GM19395 (cell line): ENCODE measurements around the gene POFUT1.
"Not testable (repeated sequence)": the region's sequence is repeated elsewhere in the genome, so short reads cannot be mapped to it uniquely, and the experiment has no call there.

Source experiments
- ATAC-seq: cut with Tn5 transposase; IDR thresholded peaks from one replicate; pipeline ENCODE4 v1.9.1; 2021; ENCODE audit warnings: mild to moderate bottlenecking, moderate library complexity; ENCODE audit not compliant: unreplicated experiment

POFUT1 gene

DNA sequence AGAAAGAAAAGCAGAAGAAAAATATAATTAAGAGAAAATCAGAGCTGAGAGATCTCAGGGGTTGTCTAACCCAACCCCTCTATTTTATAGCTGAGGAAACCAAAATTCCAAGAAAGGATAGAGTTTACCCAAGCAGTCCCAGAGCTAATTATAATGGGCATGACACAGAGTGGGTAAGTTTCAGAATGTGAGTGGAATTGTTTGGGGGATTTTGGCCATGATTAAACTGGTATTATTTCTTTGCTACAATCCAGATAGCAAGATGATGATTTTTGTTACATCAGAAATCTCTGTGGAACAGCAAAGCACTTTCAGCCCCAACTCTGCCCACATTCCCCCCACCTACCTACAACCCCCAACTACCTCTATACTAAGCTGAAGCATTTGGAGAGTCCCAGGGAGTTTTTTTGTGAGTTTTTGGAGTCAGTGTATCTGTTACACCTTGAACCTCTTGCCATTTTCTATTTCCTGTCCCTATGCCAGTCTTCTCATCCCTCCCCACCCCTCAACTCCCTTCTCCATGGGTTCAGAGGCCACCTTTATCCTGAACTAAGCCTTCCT, 24.7 kb downstream of the POFUT1 start:
- no peak for ATAC-seq

DNA sequence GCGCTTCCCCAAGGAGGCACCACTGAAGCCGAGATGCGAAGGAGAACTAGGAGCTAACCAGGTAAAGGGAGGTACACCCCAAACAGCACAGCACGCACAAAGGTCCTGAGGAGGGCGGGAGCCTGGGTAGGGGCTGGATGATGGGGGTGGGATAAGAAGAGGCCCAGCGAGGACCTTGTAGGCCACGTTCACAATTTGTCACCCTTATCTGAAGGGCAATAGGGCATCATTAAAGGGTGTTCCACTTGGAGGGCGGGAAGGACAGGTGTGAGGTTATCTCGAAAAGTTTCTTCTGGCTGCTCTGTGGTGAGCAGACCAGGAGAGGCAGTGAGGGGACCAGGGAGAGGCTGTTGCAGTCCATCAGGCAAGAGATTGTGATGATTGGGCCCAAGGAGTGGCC, 25.6 kb downstream of the POFUT1 start:
- ATAC-seq: no peak

DNA sequence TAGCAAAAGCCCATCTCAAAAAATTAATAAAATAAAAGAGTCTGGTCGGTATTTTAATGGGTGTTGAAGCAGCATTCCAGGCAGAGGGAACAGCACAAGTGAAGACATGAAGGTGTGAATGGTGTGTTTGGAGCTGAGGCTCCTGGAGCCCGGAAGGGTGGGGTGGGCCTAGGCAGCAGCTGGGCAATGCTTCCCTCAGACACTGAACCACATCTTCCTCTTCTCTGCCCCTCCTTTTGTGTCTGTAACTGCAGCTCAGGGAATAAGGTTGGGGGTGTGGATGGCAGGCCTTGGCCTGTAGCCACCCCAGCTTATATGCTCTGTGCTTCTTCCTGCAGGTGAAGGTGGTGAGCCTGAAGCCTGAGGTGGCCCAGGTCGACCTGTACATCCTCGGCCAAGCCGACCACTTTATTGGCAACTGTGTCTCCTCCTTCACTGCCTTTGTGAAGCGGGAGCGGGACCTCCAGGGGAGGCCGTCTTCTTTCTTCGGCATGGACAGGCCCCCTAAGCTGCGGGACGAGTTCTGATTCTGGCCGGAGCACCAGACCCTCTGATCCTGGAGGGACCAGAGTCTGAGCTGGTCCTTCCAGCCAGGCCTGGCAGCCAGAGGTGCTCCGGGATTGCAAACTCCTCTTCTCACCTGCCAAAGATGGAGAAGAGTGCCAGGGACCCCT, 26.6 kb downstream of the POFUT1 start:
- no peak for ATAC-seq

DNA sequence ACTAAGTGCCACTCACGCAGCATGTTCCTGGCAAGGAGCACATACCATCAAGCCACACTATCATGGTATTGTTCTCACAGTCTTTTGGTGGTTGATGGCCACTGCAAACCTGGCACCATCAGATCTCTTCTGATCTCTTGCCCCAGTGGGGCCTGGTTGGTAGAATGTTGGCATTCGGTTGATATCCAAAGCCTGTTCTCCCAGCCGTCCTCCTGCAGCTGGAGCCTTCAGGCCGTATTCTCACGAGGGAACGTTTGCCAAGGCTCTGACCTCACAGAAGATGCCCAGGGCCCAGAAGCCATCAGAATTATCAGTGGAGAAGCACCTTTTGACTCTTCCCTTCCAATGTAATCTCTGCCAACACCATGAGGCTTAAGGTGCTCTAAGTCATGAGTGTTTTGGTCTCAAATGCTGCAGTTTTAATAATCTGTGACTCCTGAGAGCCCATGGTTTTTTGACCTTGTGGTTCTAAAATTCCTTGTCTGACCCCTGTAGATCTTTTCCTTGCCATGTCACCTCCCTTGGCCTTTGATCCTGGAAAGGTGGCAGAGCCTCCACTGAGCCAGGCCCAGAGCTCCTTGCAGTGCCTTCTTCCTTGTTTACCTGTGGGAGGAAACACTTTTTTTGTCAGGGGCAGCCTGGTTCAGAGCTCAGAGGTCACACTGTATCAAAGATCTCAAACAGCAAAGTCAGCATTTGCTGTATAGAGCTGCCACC, 27.8 kb downstream of the POFUT1 start:
- no peak for ATAC-seq

DNA sequence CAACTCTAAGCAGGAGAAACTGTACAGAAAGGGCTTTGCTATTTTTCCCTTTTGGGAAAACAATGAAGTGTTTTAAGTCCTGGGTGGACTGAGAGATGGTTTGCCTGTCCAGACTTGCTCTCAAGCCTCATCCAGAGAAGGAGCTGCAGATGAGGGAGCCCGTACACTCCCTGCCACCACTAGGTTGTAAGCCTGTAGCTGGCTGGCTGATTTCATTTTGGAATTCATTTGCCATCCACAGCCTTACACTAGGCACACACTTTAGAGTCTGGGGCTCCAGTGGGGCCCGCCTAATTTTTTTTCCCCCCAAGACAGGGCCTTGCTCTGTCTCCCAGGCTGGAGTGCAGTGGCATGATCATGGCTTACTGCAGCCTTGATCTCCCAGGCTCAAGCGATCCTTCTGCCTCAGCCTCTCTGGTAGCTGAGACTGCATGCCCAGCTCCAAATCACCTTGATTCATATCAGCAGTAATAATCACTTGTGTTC, 28.4 kb downstream of the POFUT1 start:
- ATAC-seq: no peak

DNA sequence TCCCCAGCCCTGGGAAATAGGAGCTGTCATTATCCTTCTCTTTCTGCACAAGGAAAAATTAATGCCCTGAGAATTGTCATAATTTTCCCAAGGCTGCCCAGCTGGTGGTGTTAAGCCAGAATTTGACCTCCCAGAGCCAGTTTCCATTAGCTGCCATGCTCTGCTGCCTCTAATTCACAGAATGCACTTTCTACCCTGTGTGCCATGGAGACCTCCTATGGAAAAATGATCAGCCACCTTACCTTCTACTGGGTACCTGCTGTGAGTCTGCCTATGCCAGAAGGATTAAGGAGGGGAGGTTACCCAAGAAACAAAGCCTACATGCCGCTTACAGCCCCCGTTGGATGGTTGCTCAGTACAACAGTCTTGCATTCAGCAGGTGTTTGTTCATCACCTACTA, 29.1 kb downstream of the POFUT1 start:
- ATAC-seq: no peak

DNA sequence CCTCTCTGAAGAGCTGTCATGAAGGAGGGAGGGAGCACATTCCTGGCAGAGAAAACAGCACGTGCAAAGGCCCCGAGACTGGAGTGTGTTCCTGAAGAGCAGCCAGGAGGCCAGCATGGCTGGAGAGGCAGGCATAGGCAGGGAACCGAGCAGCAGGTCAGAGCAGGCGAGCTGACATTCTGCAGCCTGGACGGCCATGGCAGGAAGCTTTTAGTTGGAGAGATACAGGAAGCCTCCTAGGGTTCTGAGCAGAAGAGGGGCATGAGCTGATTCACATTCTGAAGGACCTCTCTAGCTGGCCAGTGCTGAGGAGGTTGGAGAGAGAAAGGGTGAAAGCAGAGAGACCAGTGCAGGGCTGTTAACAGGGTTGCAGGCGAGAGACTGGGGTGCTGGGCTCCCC, 29.7 kb downstream of the POFUT1 start:
- ATAC-seq: no peak

DNA sequence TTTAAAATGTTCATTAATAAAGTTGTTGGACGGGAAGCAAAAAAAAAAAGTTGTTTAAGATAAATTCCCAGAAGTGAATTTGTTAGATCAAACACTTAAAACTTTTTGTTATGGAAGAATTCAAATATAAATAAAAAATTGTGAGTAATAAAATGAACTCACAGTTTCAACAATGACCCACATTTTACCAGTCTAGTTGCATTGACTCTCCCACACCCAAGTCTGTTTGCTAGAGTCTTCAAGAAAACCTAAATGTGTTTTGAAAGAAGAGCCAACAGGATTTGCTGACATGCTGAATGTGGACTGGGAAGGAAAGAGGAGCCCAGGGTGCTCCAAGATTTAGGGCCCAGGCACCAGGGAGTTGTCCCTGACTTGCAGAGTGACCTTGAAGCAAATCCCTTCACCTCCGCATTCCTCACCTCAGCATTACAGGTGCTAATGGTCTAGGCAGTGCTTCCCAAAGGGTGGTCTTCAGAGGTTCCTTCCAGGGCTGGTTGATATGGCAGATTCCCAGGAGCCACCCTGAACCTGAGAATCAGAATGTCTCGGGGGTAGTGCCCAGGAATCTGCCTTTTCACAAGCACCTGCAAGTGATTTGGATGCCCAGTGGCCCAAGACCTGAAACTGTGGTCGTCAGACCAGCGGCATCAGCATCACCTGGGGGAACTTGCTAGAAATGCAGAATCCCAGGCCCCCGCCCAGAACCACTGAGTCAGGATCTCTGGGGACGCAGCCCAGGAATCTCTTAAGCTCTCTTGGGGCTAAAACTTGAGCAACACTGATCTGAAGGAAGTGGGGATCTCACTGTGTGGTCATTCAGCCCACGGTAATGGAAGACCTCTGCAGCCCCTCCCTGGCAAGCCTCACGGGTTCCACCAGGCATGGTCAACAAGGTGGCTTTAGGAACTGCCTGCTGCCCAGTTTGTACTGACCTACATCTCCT, 31.1 kb downstream of the POFUT1 start:
- ATAC-seq: no peak

DNA sequence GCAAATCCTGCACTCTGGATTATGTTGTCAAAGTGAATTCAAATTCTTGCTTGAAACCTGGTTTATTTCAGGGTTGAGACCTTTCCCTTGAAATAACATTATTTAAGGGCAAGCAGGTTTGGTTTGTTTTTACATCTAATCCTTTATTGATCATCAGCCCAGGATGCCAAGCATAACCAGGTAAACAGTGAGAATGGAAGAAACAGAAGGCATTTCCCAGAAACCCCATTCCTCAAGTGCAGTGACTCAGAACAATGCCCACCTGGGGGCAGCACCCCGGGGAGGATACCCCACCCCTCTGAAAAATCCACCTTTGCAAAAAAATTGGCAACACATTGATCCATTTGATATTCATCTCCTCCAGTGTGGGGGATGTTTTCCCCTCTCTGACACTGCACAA, 32.5 kb downstream of the POFUT1 start:
- no peak for ATAC-seq

DNA sequence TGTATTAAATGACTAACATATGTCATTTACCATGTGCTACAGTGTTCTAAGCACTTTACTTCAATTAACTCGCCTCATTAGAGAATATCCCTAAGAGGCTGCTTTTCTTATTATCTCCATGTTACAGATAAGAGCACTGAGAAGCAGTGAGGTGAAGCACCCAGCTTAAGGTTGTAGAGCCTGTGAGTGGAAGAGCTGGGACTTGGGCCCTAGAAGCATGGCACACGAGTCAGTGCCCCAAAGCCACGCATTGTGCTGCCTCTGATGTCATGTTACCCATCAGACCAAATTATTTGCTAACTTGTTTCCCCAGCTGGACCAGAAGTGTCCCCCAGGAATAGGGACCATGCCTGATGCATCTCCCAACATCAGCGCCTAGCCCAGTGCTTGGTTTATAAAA, 34.1 kb downstream of the POFUT1 start:
- no peak for ATAC-seq

DNA sequence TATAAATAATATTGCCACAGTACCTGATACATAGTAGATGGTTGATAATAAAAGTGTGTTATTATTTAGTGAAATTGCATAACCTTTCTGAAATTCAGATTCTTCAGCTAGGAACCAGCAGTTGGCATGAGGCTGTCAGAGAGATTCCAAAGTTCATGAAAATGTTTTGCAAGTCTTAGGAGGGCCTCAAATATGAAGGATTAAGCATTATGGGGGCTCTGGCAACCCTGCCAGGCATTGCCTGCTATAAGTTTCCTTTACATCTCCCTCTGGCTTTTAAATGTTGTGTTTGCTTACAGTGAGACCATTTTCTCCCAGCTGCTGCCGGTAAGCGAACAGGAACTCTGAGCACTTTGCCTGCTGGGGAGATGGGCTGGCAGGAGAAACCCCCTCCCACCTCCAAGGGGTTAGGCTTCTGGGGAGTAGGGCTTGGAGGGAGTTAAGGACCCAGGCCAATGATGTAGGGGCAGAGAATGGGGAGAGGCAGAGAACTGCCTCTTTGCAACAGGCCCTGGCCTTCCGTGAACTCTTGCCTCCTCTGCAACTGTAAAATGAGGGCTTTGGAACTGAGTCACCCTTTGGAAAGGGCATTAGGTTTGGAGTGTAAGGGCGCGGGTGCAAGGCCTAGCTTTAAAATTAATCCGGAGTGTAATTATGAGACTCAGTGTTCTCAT, 36.6 kb downstream of the POFUT1 start:
- ATAC-seq: no peak

DNA sequence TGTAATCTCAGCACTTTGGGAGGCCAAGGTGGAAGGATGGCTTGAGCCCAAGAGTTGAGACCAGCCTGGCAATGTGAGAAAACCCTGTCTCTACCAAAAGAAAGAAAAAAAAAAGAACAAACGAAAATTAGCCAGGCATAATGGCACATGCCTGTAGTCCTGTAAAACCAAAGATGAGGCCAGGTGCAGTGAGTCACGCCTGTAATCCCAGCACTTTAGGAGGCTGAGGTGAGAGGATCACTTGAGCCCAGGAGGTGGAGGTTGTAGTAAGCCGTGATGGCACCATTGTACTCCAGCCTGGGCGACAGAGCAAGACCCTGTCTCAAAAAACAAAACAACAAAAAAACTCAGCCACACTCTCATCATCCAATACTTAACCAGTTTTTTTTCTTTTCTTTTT, 37.3 kb downstream of the POFUT1 start:
- ATAC-seq: no peak

DNA sequence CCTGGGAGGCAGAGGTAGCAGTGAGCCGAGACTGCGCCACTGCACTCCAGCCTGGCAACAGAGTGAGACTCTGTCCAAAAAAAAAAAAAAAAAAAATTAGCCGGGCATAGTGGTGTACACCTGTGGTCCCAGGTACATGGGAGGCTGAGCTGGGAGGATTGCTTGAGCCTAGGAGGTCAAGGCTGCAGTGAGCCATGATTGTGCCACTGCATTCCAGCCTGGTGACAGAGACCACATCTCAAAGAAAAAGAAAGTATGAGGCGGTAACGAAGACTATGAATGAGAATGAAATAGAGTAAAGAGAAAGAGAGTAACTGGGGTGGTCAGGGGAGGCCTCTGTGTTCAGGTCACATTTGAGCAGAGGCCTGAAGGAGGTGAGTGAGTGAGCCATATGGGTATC, 38.5 kb downstream of the POFUT1 start:
- ATAC-seq: not testable (repeated sequence)

DNA sequence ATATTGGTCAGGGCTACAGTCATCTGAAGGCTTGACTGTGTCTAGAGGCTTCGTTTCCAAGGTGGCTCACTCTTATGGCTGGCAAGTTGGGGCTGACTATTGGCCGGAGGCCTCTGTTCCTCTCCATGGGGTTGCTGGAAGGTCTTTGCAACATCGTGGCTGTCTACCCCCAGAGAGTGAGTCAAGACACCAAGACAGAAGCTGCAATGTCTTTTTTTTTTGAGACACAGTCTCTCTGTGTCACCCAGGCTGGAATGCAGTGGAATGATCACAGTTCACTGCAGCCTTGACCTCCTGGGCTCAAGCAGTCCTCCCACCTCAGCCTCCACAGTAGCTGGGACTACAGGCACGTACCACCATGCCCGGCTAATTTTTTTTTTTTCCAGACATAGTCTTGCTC, 40.4 kb downstream of the POFUT1 start:
- ATAC-seq: no peak

DNA sequence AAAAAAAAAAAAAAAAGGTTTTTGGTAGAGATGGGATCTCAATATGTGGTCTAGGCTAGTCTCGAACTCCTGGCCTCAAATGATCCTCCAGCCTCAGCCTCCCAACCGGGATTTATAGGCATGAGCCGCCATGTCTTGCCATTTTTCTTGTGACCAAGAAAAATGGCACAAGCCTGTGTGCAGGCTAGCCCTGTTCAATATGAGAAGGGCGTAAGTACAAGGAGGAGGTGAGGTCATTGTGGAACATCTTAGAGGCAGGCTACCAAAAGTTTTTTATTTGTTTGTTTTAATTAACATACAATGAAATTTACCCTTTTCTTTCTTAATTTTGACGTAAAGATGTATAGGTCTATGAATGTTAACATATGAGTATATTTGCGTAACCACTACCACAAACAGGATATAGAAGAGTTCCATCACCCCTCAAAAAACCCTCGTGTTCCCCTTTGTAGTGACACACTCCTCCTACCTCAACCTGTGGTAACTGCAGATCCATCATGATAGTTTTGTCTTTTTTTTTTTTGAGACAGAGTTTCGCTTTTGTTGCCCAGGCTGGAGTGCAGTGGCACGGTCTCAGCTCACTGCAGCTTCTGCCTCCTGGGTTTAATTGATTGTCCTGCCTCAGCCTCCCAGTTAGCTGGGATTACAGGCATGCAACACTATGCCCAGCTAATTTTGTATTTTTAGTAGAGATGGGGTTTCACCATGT, 41.5 kb downstream of the POFUT1 start:
- ATAC-seq: no peak

DNA sequence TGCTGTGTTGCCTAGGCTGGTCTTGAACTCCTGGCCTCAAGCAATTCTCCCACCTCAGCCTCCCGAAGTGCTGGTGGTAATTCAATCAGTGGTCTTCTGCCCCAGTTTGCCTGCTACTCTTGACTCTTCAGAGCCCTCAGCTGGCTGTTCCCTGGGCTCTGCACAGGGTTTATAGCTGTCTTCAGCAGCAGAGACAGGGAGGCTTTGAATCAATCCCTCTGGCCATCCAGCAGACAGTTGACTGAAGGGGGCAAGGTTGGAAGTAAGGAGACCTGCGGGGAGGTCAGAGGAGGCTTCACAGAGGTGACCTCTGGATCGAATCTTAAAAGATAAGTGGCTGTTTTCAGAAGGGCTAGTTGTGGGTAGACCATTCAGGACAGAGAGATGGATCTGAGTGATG, 43.8 kb downstream of the POFUT1 start:
- no peak for ATAC-seq

DNA sequence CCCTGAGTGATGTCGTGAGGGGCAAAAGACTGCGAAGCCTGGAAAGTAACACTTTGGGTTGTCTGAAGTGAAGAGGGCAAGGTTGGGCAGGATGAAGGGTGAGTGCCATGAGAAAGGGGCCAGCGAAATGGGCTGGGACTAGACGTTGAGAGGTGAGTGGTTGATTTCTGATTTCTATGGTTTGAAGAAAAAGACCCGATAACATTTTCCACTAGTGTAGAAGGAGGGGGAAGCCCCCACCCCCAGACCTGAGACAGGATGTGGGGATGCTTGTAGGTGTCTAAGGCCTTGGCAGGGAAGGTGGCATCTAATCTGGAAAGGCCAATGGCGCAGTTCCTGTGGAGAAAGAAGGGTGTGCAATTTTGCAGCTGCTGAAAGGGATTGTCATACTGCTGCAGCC, 44.5 kb downstream of the POFUT1 start:
- ATAC-seq: no peak

DNA sequence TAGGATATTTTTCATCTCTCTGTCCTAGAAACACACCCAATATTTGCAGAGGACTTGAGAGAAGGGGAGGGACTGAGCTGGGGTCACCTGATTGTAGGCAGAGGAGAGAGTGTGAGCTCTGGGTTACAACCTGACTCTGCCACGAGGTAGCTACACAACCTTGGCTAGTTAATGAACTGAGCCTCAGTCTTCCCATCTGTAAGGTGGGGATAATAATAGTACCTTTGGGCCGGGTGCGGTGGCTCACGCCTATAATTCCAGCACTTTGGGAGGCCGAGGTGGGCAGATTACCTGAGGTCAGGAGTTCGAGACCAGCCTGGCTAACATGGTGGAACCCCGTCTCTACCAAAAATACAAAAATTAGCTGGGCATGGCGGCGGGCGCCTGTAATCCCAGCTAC, 53.3 kb downstream of the POFUT1 start:
- ATAC-seq: not testable (repeated sequence)

DNA sequence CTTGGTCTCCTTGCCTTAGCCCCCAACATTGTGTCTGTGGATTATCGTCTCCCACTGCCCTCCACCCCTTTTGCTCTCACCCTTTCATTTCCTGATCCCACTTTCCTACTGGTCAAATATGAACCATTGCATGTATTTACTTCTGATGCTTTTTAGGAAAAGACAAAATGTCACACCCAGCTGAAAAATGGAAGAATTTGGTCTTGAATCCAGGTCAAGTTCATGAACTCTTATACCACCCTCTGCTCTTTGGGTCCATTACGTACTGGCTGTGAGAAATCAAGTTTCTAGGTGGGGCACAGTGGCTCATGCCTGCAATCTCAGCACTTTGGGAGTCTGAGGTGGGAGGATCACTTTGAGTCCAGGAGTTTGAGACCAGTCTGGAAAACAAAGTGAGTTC, 54.0 kb downstream of the POFUT1 start:
- no peak for ATAC-seq

DNA sequence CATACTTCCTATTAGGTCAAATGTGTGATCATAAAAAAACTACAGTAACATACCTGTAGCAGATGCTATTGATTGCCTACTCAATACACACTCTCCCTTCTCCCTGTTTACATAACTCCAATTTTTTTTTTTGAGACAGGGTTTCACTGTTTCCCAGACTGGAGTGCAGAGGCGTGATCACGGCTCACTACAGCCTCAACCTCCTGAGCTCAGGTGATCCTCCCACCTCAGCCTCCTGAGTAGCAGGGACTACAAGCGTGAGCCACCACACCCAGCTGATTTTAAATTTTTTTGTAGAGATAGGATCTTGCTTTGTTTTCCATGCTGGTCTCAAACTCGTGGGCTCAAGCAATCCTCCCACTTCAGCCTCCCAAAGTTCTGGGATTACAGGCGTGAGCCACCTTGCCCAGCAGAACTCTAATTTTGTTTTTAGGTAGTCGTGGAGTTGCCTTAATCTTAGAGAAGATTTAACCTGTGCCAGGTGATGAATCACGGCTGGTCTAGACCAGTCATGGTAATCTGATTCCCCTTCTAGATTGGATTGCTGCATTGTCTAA, 55.8 kb downstream of the POFUT1 start:
- no peak for ATAC-seq
